ENCODE data around the gene DLGAP4.

The DLGAP4 gene

GRCh38 chr20:36274181-36274841 is 31.8 kb upstream of the DLGAP4 start:
- DNase-seq (ENCODE audit: low read depth) = no peak

- no peak for DNase-seq (ENCODE audit: low read depth)
Observed at GRCh38 chr20:36275011-36275410, 31.1 kb upstream of the DLGAP4 start.

- no peak for DNase-seq (ENCODE audit: low read depth)
Observed at GRCh38 chr20:36275441-36276189, 30.5 kb upstream of the DLGAP4 start.

- no peak for DNase-seq (ENCODE audit: low read depth)
Observed at GRCh38 chr20:36277546-36277945, 28.6 kb upstream of the DLGAP4 start.

GRCh38 chr20:36279362-36279761 is 26.8 kb upstream of the DLGAP4 start:
- DNase-seq (ENCODE audit: low read depth) = no peak

GRCh38 chr20:36279776-36280175 is 26.4 kb upstream of the DLGAP4 start:
- DNase-seq (ENCODE audit: low read depth) = no peak

- DNase-seq (ENCODE audit: low read depth) = no peak
Observed at GRCh38 chr20:36281785-36282380, 24.3 kb upstream of the DLGAP4 start.

- DNase-seq (ENCODE audit: low read depth) = no peak
Observed at GRCh38 chr20:36284751-36285150, 21.4 kb upstream of the DLGAP4 start.

GRCh38 chr20:36285746-36286447 is 20.2 kb upstream of the DLGAP4 start:
- DNase-seq (ENCODE audit: low read depth) = no peak

GRCh38 chr20:36297656-36298055 is 8.5 kb upstream of the DLGAP4 start:
- no peak for DNase-seq (ENCODE audit: low read depth)

- DNase-seq (ENCODE audit: low read depth) = no peak
Observed at GRCh38 chr20:36298061-36298460, 8.1 kb upstream of the DLGAP4 start.

- no peak for DNase-seq (ENCODE audit: low read depth)
Observed at GRCh38 chr20:36298795-36299339, 7.3 kb upstream of the DLGAP4 start.

- DNase-seq (ENCODE audit: low read depth) = no peak
Observed at GRCh38 chr20:36299459-36299858, 6.7 kb upstream of the DLGAP4 start.

- DNase-seq (ENCODE audit: low read depth) = no peak
Observed at GRCh38 chr20:36301359-36302119, 4.6 kb upstream of the DLGAP4 start.

- no peak for DNase-seq (ENCODE audit: low read depth)
Observed at GRCh38 chr20:36303020-36303595, 3.0 kb upstream of the DLGAP4 start.

GRCh38 chr20:36303831-36304230 is 2.3 kb upstream of the DLGAP4 start:
- no peak for DNase-seq (ENCODE audit: low read depth)

- DNase-seq (ENCODE audit: low read depth) = no peak
Observed at GRCh38 chr20:36304786-36305495, 1.2 kb upstream of the DLGAP4 start.

GRCh38 chr20:36306553-36307411 is 643 bp downstream of the DLGAP4 start:
- no peak for DNase-seq (ENCODE audit: low read depth)

Data from stimulated activated CD8-positive, alpha-beta memory T cell treated with anti-CD3 and anti-CD28 coated beads, Interleukin-12 subunit alpha, Interleukin-12 subunit beta, amount 100 ng/mL, for 1 hour (primary cell).